PC-3 (cell line): ENCODE data around the gene CDC42BPB.

ENCODE experiments used
- CTCF ChIP-seq: fragments of 300-600 bp; sonication (generic); conservative IDR thresholded peaks from 2 replicates; pipeline ENCODE4 v1.5.1; 2017; ENCODE audit warnings: antibody characterized with exemption, low read depth, mild to moderate bottlenecking, low read length
- EZH2 ChIP-seq: fragments of 300-600 bp; sonication (generic); IDR thresholded peaks from one replicate; pipeline ENCODE4 v1.6.1; 2017; ENCODE audit warnings: antibody characterized with exemption, mild to moderate bottlenecking, low read length; ENCODE audit not compliant: unreplicated experiment
- EZH2phosphoT487 ChIP-seq: fragments of 300-600 bp; sonication (generic); IDR thresholded peaks from 2 replicates; pipeline ENCODE4 v1.6.1; 2018; ENCODE audit warnings: mild to moderate bottlenecking, antibody characterized with exemption, low read length, borderline replicate concordance

GRCh38 chr14:103089386-103090335, 32.3 kb upstream of the CDC42BPB start:
- no peak for TF ChIP-seq CTCF
- no peak for TF ChIP-seq EZH2phosphoT487
- TF ChIP-seq EZH2: no peak
